HEK293 (cell line): Measurements from ENCODE around the gene CISD2.

ENCODE experiments used
- CTCF ChIA-PET: fragments of 350-600 bp; formaldehyde crosslinking; extraction: SDS; loops from one replicate; lab custom pipeline; 2021; ENCODE audit warnings: antibody characterized with exemption; lab: Yijun Ruan, JAX
- POLR2A ChIA-PET: fragments of 300-600 bp; formaldehyde crosslinking; extraction: SDS; loops from one replicate; lab custom pipeline; 2020; ENCODE audit warnings: antibody characterized with exemption, inconsistent platforms; lab: Yijun Ruan, JAX
- H3K27ac ChIP-seq: fragments of 200-500 bp; sonication (Bioruptor generic); 2 replicates; pipeline ENCODE4 v1.5.1; 2014; ENCODE audit warnings: low read depth, low read length, control low read depth, inconsistent platforms; ENCODE audit errors: extremely low read depth
- H3K36me3 ChIP-seq, 2 experiments: fragments of 200-500 bp in 1 of 2; sonication (Bioruptor generic) in 1 of 2; 1 replicate in 1 of 2; 2 replicates in 1 of 2; pipeline ENCODE4 v1.5.1; 2014 to 2017; ENCODE audit warnings: inconsistent platforms in 2 of 2, low read length in 2 of 2; ENCODE audit not compliant: control insufficient read depth in 2 of 2, insufficient read depth in 1 of 2
- H3K4me1 ChIP-seq: fragments of 200-500 bp; sonication (Bioruptor generic); 2 replicates; pipeline ENCODE4 v1.5.1; 2014; ENCODE audit warnings: mild to moderate bottlenecking, low read length, inconsistent platforms; ENCODE audit not compliant: control insufficient read depth, insufficient read depth
- H3K4me3 ChIP-seq: 2 replicates; pipeline ENCODE4 v1.5.1; 2011; ENCODE audit warnings: low read depth, mild to moderate bottlenecking, control low read depth, low read length, moderate library complexity
- H3K9me3 ChIP-seq: fragments of 200-500 bp; sonication (Bioruptor generic); 2 replicates; pipeline ENCODE4 v1.5.1; 2014; ENCODE audit warnings: low read depth, low read length, inconsistent platforms; ENCODE audit not compliant: control insufficient read depth, insufficient read depth
- KLF17 ChIP-seq: fragments of 450-650 bp; formaldehyde crosslinking; IDR thresholded peaks from 2 replicates; pipeline ENCODE4 v1.5.1; 2016; ENCODE audit warnings: missing biosample characterization, missing genetic modification characterization
- MEIS1 ChIP-seq: sonication (generic); formaldehyde crosslinking; IDR thresholded peaks from 2 replicates; pipeline ENCODE4 v1.8.1; 2022; ENCODE audit warnings: missing genetic modification reagents, mild to moderate bottlenecking, borderline replicate concordance
- PRDM1 ChIP-seq: fragments of 450-650 bp; formaldehyde crosslinking; IDR thresholded peaks from 2 replicates; pipeline ENCODE4; 2016; ENCODE audit warnings: missing biosample characterization, missing genetic modification characterization
- REST ChIP-seq: fragments of 450-650 bp; formaldehyde crosslinking; IDR thresholded peaks from 2 replicates; pipeline ENCODE4 v1.5.1; 2016; ENCODE audit warnings: missing biosample characterization, missing genetic modification characterization
- ZBTB17 ChIP-seq: fragments of 450-650 bp; formaldehyde crosslinking; IDR thresholded peaks from 2 replicates; pipeline ENCODE4 v1.5.1; 2016; ENCODE audit warnings: missing biosample characterization, missing genetic modification characterization
- ZBTB20 ChIP-seq: fragments of 450-650 bp; formaldehyde crosslinking; IDR thresholded peaks from 2 replicates; pipeline ENCODE4 v1.5.1; 2016; ENCODE audit warnings: missing biosample characterization, missing genetic modification characterization
- ZBTB44 ChIP-seq: fragments of 450-650 bp; IDR thresholded peaks from 2 replicates; pipeline ENCODE4 v1.5.1; 2018; ENCODE audit warnings: missing biosample characterization, mild to moderate bottlenecking, missing genetic modification characterization
- ZFP3 ChIP-seq: fragments of 450-650 bp; formaldehyde crosslinking; IDR thresholded peaks from 2 replicates; pipeline ENCODE4 v1.5.1; 2016; ENCODE audit warnings: low read depth, missing biosample characterization, missing genetic modification characterization
- ZFP69B ChIP-seq: fragments of 450-650 bp; formaldehyde crosslinking; IDR thresholded peaks from 2 replicates; pipeline ENCODE4 v1.5.1; 2016; ENCODE audit warnings: missing biosample characterization, missing genetic modification characterization
- ZIC2 ChIP-seq: fragments of 450-650 bp; formaldehyde crosslinking; IDR thresholded peaks from 2 replicates; pipeline ENCODE4 v1.5.1; 2016; ENCODE audit warnings: missing biosample characterization, missing genetic modification characterization
- ZNF10 ChIP-seq: fragments of 450-650 bp; formaldehyde crosslinking; IDR thresholded peaks from 2 replicates; pipeline ENCODE4 v1.5.1; 2017; ENCODE audit warnings: missing biosample characterization, missing genetic modification characterization
- ZNF114 ChIP-seq: fragments of 450-650 bp; formaldehyde crosslinking; IDR thresholded peaks from 2 replicates; pipeline ENCODE4 v1.5.0; 2017; ENCODE audit warnings: missing biosample characterization, missing genetic modification characterization
- ZNF302 ChIP-seq: fragments of 450-650 bp; formaldehyde crosslinking; IDR thresholded peaks from 2 replicates; pipeline ENCODE4 v1.5.1; 2016; ENCODE audit warnings: missing biosample characterization, missing genetic modification characterization, low read depth
- ZNF335 ChIP-seq: fragments of 450-650 bp; formaldehyde crosslinking; conservative IDR thresholded peaks from 2 replicates; pipeline ENCODE4 v1.5.1; 2016; ENCODE audit warnings: missing biosample characterization, missing genetic modification characterization
- ZNF366 ChIP-seq: fragments of 450-650 bp; formaldehyde crosslinking; conservative IDR thresholded peaks from 2 replicates; pipeline ENCODE4 v1.5.1; 2016; ENCODE audit warnings: missing biosample characterization, missing genetic modification characterization
- ZNF391 ChIP-seq: fragments of 450-650 bp; formaldehyde crosslinking; IDR thresholded peaks from 2 replicates; pipeline ENCODE4 v1.5.1; 2016; ENCODE audit warnings: low read depth, missing biosample characterization, missing genetic modification characterization, borderline replicate concordance
- ZNF416 ChIP-seq: fragments of 450-650 bp; formaldehyde crosslinking; IDR thresholded peaks from 2 replicates; pipeline ENCODE4 v1.5.1; 2016; ENCODE audit warnings: missing biosample characterization, missing genetic modification characterization
- ZNF510 ChIP-seq: fragments of 450-650 bp; formaldehyde crosslinking; IDR thresholded peaks from 2 replicates; pipeline ENCODE4 v1.5.1; 2018; ENCODE audit warnings: mild to moderate bottlenecking, missing genetic modification characterization, missing biosample characterization; ENCODE audit not compliant: insufficient replicate concordance
- ZNF514 ChIP-seq: fragments of 450-650 bp; formaldehyde crosslinking; IDR thresholded peaks from 2 replicates; pipeline ENCODE4 v1.5.1; 2016; ENCODE audit warnings: missing biosample characterization, missing genetic modification characterization
- ZNF518A ChIP-seq: fragments of 450-650 bp; formaldehyde crosslinking; conservative IDR thresholded peaks from 2 replicates; pipeline ENCODE4 v1.5.1; 2016; ENCODE audit warnings: low read depth, missing biosample characterization, missing genetic modification characterization
- ZNF701 ChIP-seq: fragments of 450-650 bp; formaldehyde crosslinking; IDR thresholded peaks from 2 replicates; pipeline ENCODE4 v1.5.1; 2016; ENCODE audit warnings: missing biosample characterization, missing genetic modification characterization

The CISD2 gene

GRCh38 chr4:102828497-102828808, 40.3 kb upstream of the CISD2 start:
- H3K4me1 ChIP-seq: no peaks in the 10 kb centered on the region
- peaks cover 0 to 28% of the 10 kb centered on the region in 2 experiments; a peak in 1 of 3 replicates for H3K36me3 ChIP-seq
- TF ChIP-seq ZNF335 (tag by site-specific recombination) (0 out of 2 replicates have a peak, but pooled peaks have one; percentile 2), ZNF514 (tag by site-specific recombination) (no peak), ZBTB17 (tag by site-specific recombination) (no peak), ZNF701 (tag by site-specific recombination) (no peak), ZNF114 (tag by site-specific recombination) (no peak), ZNF10 (tag by site-specific recombination) (peak; percentile 66), KLF17 (0 out of 2 replicates have a peak, but pooled peaks have one; percentile 65), ZNF391 (tag by site-specific recombination) (no peak), ZNF416 (tag by site-specific recombination) (no peak), ZFP69B (tag by site-specific recombination) (0 out of 2 replicates have a peak, but pooled peaks have one; percentile 52), ZBTB20 (tag by site-specific recombination) (peak; percentile 52; the same call in 1 of the 2 replicates), ZNF302 (tag by site-specific recombination) (no peak), ZNF510 (no peak), MEIS1 (CRISPR knock-in tag) (no peak), ZFP3 (tag by site-specific recombination) (no peak), PRDM1 (tag by site-specific recombination) (peak; percentile 75), ZBTB44 (tag by site-specific recombination) (no peak), REST (tag by site-specific recombination) (0 out of 2 replicates have a peak, but pooled peaks have one; percentile 43), ZIC2 (0 out of 2 replicates have a peak, but pooled peaks have one; percentile 34), ZNF366 (tag by site-specific recombination) (peak; percentile 10; the same call in 1 of the 2 replicates), ZNF518A (tag by site-specific recombination) (no peak)
- CTCF ChIA-PET: interaction anchor here (0.6 to 2.6 kb wide), 2 partner anchors 208 to 655 kb away, joined by 4 to 13 read pairs; no protein-coding TSS in a partner anchor
- peak overlapping the region; percentile 94 for H3K4me3 ChIP-seq
- POLR2A ChIA-PET: interaction anchor here (0.7 to 2.4 kb wide), 20 partner anchors 8 to 327 kb away, joined by 3 to 61 read pairs (median 4); partner anchors contain the start of genes CISD2 and MANBA
- H3K9me3 ChIP-seq: no peaks in the 10 kb centered on the region
- peak overlapping the region; percentile 97 for H3K27ac ChIP-seq
